Measurements from ENCODE around the gene PAX8. TPM values are rescaled to one million over a fixed set of nuclear protein-coding genes. Genes with fewer than 3 reads are reported as not detected.

PAX8 gene
- total RNA-seq, 4 donors from 2014 or later: 0.62 to 2.5 (median 1.1) TPM; not detected in 1

GRCh38 chr2:113219092-113219441 lies 59.7 kb downstream of the PAX8 start:
- WGBS, 2 donors (ENCODE audit: low coverage in 1 of 2): 67 to 83% methylated on average over 1 to 2 of the region's 2 CpGs
- no peak for ATAC-seq
- Histone ChIP-seq H3K4me1 (peaks cover 0 to 28% (median 9%) of the 10 kb centered on the region in 3 donors), H3K36me3 (no peaks in the 10 kb centered on the region), H3K27ac (peak overlapping the region in 3 of 4 donors; percentile 0 to 68 (median 47)), H3K4me3 (no peak overlapping the region), H3K27me3 (no peaks in the 10 kb centered on the region), H3K9me3 (no peaks in the 10 kb centered on the region)
- TF ChIP-seq POLR2AphosphoS5 (IDR thresholded peaks at IDR 0.05) (no peak), CTCF (IDR thresholded peaks at IDR 0.05) (no peak), POLR2A (IDR thresholded peaks at IDR 0.05) (no peak), EP300 (IDR thresholded peaks at IDR 0.05) (no peak)

GRCh38 chr2:113218283-113219091 lies 60.2 kb downstream of the PAX8 start:
- TF ChIP-seq POLR2A (IDR thresholded peaks at IDR 0.05) (no peak), CTCF (IDR thresholded peaks at IDR 0.05) (no peak), EP300 (IDR thresholded peaks at IDR 0.05) (no peak), POLR2AphosphoS5 (IDR thresholded peaks at IDR 0.05) (no peak)
- no peaks in the 10 kb centered on the region for H3K27me3 ChIP-seq
- no peaks in the 10 kb centered on the region for H3K9me3 ChIP-seq
- H3K27ac ChIP-seq: peak overlapping the region in 3 of 4 donors; percentile 60 to 74 (median 68)
- peaks cover 0 to 28% (median 9%) of the 10 kb centered on the region in 3 donors for H3K4me1 ChIP-seq
- no peaks in the 10 kb centered on the region for H3K36me3 ChIP-seq
- no peak overlapping the region for H3K4me3 ChIP-seq
- peak; percentile 70 for ATAC-seq
- 40 to 84% methylated on average over 1 to 7 of the region's 8 CpGs for whole genome bisulfite sequencing, 2 donors (ENCODE audit: low coverage in 1 of 2)

- TF ChIP-seq POLR2A (IDR thresholded peaks at IDR 0.05) (no peak), POLR2AphosphoS5 (IDR thresholded peaks at IDR 0.05) (no peak), CTCF (IDR thresholded peaks at IDR 0.05) (no peak), EP300 (IDR thresholded peaks at IDR 0.05) (no peak)
- WGBS, 2 donors (ENCODE audit: low coverage in 1 of 2): 69 to 100% methylated on average over 1 to 4 of the region's 15 CpGs
- Histone ChIP-seq H3K9me3 (no peaks in the 10 kb centered on the region), H3K27me3 (no peaks in the 10 kb centered on the region), H3K4me3 (no peak overlapping the region), H3K36me3 (no peaks in the 10 kb centered on the region), H3K4me1 (peaks cover 0 to 33% (median 11%) of the 10 kb centered on the region in 3 donors), H3K27ac (peak overlapping the region in 3 of 4 donors; percentile 60 to 74 (median 68))
- ATAC-seq: peak; percentile 46
Measured at GRCh38 chr2:113217455-113218282, 61.1 kb downstream of the PAX8 start.

- no peak for TF ChIP-seq POLR2AphosphoS5 (IDR thresholded peaks at IDR 0.05)
- no peak for TF ChIP-seq POLR2A (IDR thresholded peaks at IDR 0.05)
- no peak for TF ChIP-seq EP300 (IDR thresholded peaks at IDR 0.05)
- no peak for TF ChIP-seq CTCF (IDR thresholded peaks at IDR 0.05)
- Histone ChIP-seq H3K27ac (peak overlapping the region in 3 of 4 donors; percentile 60 to 74 (median 68)), H3K36me3 (no peaks in the 10 kb centered on the region), H3K4me3 (no peak overlapping the region), H3K27me3 (no peaks in the 10 kb centered on the region), H3K4me1 (peaks cover 0 to 40% (median 18%) of the 10 kb centered on the region in 3 donors), H3K9me3 (no peaks in the 10 kb centered on the region)
- no peak for ATAC-seq
- WGBS, 2 donors (ENCODE audit: low coverage in 1 of 2): no CpG with 5 or more reads among the region's 6 CpGs
Measured at GRCh38 chr2:113216891-113217454, 61.7 kb downstream of the PAX8 start.

Measured in gastroesophageal sphincter (tissue), 4 donors.